ENCODE measurements around the gene R3HDM4.
A peak's percentile ranks its signal among the peaks of the same experiment; 100 is the strongest.

R3HDM4 gene

GRCh38 chr19:942133-942645, 29.2 kb upstream of the R3HDM4 start:
- no CpG with 5 or more reads among the region's 32 CpGs for WGBS (ENCODE audit: extremely low coverage, insufficient coverage, insufficient read length)
- H3K4me1 ChIP-seq (ENCODE audit: control insufficient read depth in 1 of 2, insufficient read depth in 2 of 2, low read length in 2 of 2): peaks cover 40 to 43% of the 10 kb centered on the region in 2 experiments

GRCh38 chr19:941292-942132, 28.5 kb upstream of the R3HDM4 start:
- H3K4me1 ChIP-seq (ENCODE audit: control insufficient read depth in 1 of 2, insufficient read depth in 2 of 2, low read length in 2 of 2): peaks cover 40 to 41% of the 10 kb centered on the region in 2 experiments
- no peak overlapping the region for H3K9ac ChIP-seq (ENCODE audit: low read length)
- no peak overlapping the region for H3K23ac ChIP-seq (ENCODE audit: low read length)
- no peak overlapping the region for H2AFZ ChIP-seq (ENCODE audit: insufficient read depth, low read length, poor library complexity)
- WGBS (ENCODE audit: extremely low coverage, insufficient coverage, insufficient read length): no CpG with 5 or more reads among the region's 45 CpGs
- no peak overlapping the region for H3K4me3 ChIP-seq (ENCODE audit: low read depth, low read length)
- no peak overlapping the region for H4K12ac ChIP-seq (ENCODE audit: low read depth, low read length)
- peaks cover 82 to 84% of the 10 kb centered on the region in 2 experiments for H3K36me3 ChIP-seq (ENCODE audit: control insufficient read depth in 1 of 2, insufficient read depth in 2 of 2, low read length in 2 of 2)
- DNase-seq: no peak
- H2AK5ac ChIP-seq (ENCODE audit: low read length): no peak overlapping the region
- H2BK120ac ChIP-seq (ENCODE audit: insufficient read depth, low read length, poor library complexity): no peak overlapping the region
- H3K14ac ChIP-seq (ENCODE audit: low read length): no peak overlapping the region
- H4K8ac ChIP-seq (ENCODE audit: low read depth, low read length): no peak overlapping the region
- H3K4me2 ChIP-seq (ENCODE audit: low read length): no peak overlapping the region
- H3K18ac ChIP-seq (ENCODE audit: low read length): peak overlapping the region; percentile 22
- peaks cover 61% of the 10 kb centered on the region for H3K79me2 ChIP-seq (ENCODE audit: control insufficient read depth, insufficient read depth, low read length, poor library complexity)
- H3K4ac ChIP-seq (ENCODE audit: low read depth, low read length): peak overlapping the region; percentile 53
- H3K9me3 ChIP-seq (ENCODE audit: insufficient read depth, low read depth, low read length): peaks cover 1% of the 10 kb centered on the region
- H3K27ac ChIP-seq (ENCODE audit: low read depth, low read length): no peak overlapping the region
- H3K79me1 ChIP-seq (ENCODE audit: low read length): peaks cover 11% of the 10 kb centered on the region
- no peak overlapping the region for H2BK12ac ChIP-seq (ENCODE audit: low read length)
- no peak overlapping the region for H2BK5ac ChIP-seq (ENCODE audit: low read depth, low read length, poor library complexity)
- no peaks in the 10 kb centered on the region for H3K27me3 ChIP-seq (ENCODE audit: insufficient read depth, low read length)
- no peak overlapping the region for H4K91ac ChIP-seq (ENCODE audit: low read depth, low read length)

More at GRCh38 chr19:942133-942645, 29.2 kb upstream of the R3HDM4 start:
- no peak overlapping the region for H2AFZ ChIP-seq (ENCODE audit: insufficient read depth, low read length, poor library complexity)
- peaks cover 9% of the 10 kb centered on the region for H3K79me1 ChIP-seq (ENCODE audit: low read length)
- no peak for DNase-seq
- H3K18ac ChIP-seq (ENCODE audit: low read length): no peak overlapping the region
- peaks cover 2% of the 10 kb centered on the region for H3K9me3 ChIP-seq (ENCODE audit: insufficient read depth, low read depth, low read length)
- H4K8ac ChIP-seq (ENCODE audit: low read depth, low read length): no peak overlapping the region
- no peak overlapping the region for H2BK12ac ChIP-seq (ENCODE audit: low read length)
- no peak overlapping the region for H3K4me2 ChIP-seq (ENCODE audit: low read length)
- peaks cover 81 to 85% of the 10 kb centered on the region in 2 experiments for H3K36me3 ChIP-seq (ENCODE audit: control insufficient read depth in 1 of 2, insufficient read depth in 2 of 2, low read length in 2 of 2)
- no peak overlapping the region for H2BK120ac ChIP-seq (ENCODE audit: insufficient read depth, low read length, poor library complexity)
- no peak overlapping the region for H3K27ac ChIP-seq (ENCODE audit: low read depth, low read length)
- no peaks in the 10 kb centered on the region for H3K27me3 ChIP-seq (ENCODE audit: insufficient read depth, low read length)
- H4K12ac ChIP-seq (ENCODE audit: low read depth, low read length): no peak overlapping the region
- H4K91ac ChIP-seq (ENCODE audit: low read depth, low read length): no peak overlapping the region
- H3K4ac ChIP-seq (ENCODE audit: low read depth, low read length): peak overlapping the region; percentile 53
- H3K9ac ChIP-seq (ENCODE audit: low read length): no peak overlapping the region
- H3K79me2 ChIP-seq (ENCODE audit: control insufficient read depth, insufficient read depth, low read length, poor library complexity): peaks cover 60% of the 10 kb centered on the region
- H3K14ac ChIP-seq (ENCODE audit: low read length): no peak overlapping the region
- H3K23ac ChIP-seq (ENCODE audit: low read length): no peak overlapping the region
- H2AK5ac ChIP-seq (ENCODE audit: low read length): no peak overlapping the region
- no peak overlapping the region for H3K4me3 ChIP-seq (ENCODE audit: low read depth, low read length)
- H2BK5ac ChIP-seq (ENCODE audit: low read depth, low read length, poor library complexity): no peak overlapping the region

DNA sequence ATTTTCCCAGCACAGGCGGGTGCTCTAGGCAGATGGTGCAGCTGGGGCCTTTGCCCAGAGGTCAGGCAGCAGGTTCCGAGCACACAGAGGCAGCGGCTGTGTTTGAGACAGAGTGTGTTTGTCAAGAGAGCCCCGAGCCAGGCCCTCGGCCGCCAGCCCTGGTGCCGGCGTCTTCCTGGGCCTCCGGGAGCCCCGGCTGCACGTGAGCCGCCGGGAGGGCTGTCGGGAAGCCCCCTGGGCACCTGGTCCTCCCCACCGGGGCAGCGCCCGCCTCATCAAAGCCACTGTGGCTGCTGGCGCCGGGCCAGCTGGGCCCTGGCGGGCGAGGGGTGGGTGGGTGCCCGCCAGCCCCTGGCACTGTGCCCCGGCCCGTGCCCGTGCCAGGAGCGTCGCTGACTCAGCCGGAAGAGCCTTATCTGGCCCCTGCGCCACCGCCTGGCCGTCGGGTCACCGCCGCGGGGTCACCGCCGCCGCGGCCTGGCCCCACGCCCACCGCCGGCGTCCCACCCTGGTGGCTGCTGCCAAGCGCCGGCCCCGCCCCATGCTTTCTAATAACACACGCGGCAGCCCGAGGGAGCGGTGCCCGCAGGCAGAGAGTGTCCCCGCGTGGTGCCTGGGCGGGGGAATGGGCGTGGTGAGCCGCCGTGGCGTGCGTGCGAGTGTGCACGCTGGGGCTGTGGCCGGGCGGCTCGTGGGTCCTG, 27.7 kb upstream of the R3HDM4 start:
- Histone ChIP-seq H3K4me1 (ENCODE audit: control insufficient read depth in 1 of 2, insufficient read depth in 2 of 2, low read length in 2 of 2) (peaks cover 43% of the 10 kb centered on the region in 2 experiments), H4K8ac (ENCODE audit: low read depth, low read length) (no peak overlapping the region), H3K79me2 (ENCODE audit: control insufficient read depth, insufficient read depth, low read length, poor library complexity) (peaks cover 62% of the 10 kb centered on the region), H2AFZ (ENCODE audit: insufficient read depth, low read length, poor library complexity) (no peak overlapping the region), H4K12ac (ENCODE audit: low read depth, low read length) (no peak overlapping the region), H3K18ac (ENCODE audit: low read length) (peak overlapping the region; percentile 60), H2BK12ac (ENCODE audit: low read length) (no peak overlapping the region), H2AK5ac (ENCODE audit: low read length) (no peak overlapping the region), H3K14ac (ENCODE audit: low read length) (no peak overlapping the region), H4K91ac (ENCODE audit: low read depth, low read length) (no peak overlapping the region), H3K23ac (ENCODE audit: low read length) (no peak overlapping the region), H2BK5ac (ENCODE audit: low read depth, low read length, poor library complexity) (no peak overlapping the region), H3K27ac (ENCODE audit: low read depth, low read length) (peak overlapping the region; percentile 33), H3K4ac (ENCODE audit: low read depth, low read length) (peak overlapping the region; percentile 95), H3K4me2 (ENCODE audit: low read length) (no peak overlapping the region), H3K27me3 (ENCODE audit: insufficient read depth, low read length) (no peaks in the 10 kb centered on the region), H3K36me3 (ENCODE audit: control insufficient read depth in 1 of 2, insufficient read depth in 2 of 2, low read length in 2 of 2) (peaks cover 85 to 89% of the 10 kb centered on the region in 2 experiments), H3K9ac (ENCODE audit: low read length) (no peak overlapping the region), H3K4me3 (ENCODE audit: low read depth, low read length) (no peak overlapping the region), H3K79me1 (ENCODE audit: low read length) (peaks cover 15% of the 10 kb centered on the region), H3K9me3 (ENCODE audit: insufficient read depth, low read depth, low read length) (peaks cover 1% of the 10 kb centered on the region), H2BK120ac (ENCODE audit: insufficient read depth, low read length, poor library complexity) (no peak overlapping the region)
- peak; percentile 47 to 66 for DNase-seq
- no CpG with 5 or more reads among the region's 64 CpGs for WGBS (ENCODE audit: extremely low coverage, insufficient coverage, insufficient read length)

- Histone ChIP-seq H3K4ac (ENCODE audit: low read depth, low read length) (peak overlapping the region; percentile 95), H3K79me2 (ENCODE audit: control insufficient read depth, insufficient read depth, low read length, poor library complexity) (peaks cover 59% of the 10 kb centered on the region), H3K4me3 (ENCODE audit: low read depth, low read length) (no peak overlapping the region), H3K79me1 (ENCODE audit: low read length) (peaks cover 20% of the 10 kb centered on the region), H2BK12ac (ENCODE audit: low read length) (no peak overlapping the region), H2AK5ac (ENCODE audit: low read length) (no peak overlapping the region), H3K4me1 (ENCODE audit: control insufficient read depth in 1 of 2, insufficient read depth in 2 of 2, low read length in 2 of 2) (peaks cover 38 to 40% of the 10 kb centered on the region in 2 experiments), H2BK5ac (ENCODE audit: low read depth, low read length, poor library complexity) (peak overlapping the region; percentile 67), H3K18ac (ENCODE audit: low read length) (peak overlapping the region; percentile 73), H3K27me3 (ENCODE audit: insufficient read depth, low read length) (no peaks in the 10 kb centered on the region), H3K36me3 (ENCODE audit: control insufficient read depth in 1 of 2, insufficient read depth in 2 of 2, low read length in 2 of 2) (peaks cover 84 to 88% of the 10 kb centered on the region in 2 experiments), H3K9me3 (ENCODE audit: insufficient read depth, low read depth, low read length) (peaks cover 1% of the 10 kb centered on the region), H2BK120ac (ENCODE audit: insufficient read depth, low read length, poor library complexity) (peak overlapping the region; percentile 4), H3K27ac (ENCODE audit: low read depth, low read length) (peak overlapping the region; percentile 51), H2AFZ (ENCODE audit: insufficient read depth, low read length, poor library complexity) (peak overlapping the region; percentile 15), H4K91ac (ENCODE audit: low read depth, low read length) (peak overlapping the region; percentile 37), H3K4me2 (ENCODE audit: low read length) (peak overlapping the region; percentile 17), H3K23ac (ENCODE audit: low read length) (no peak overlapping the region), H4K12ac (ENCODE audit: low read depth, low read length) (no peak overlapping the region), H3K9ac (ENCODE audit: low read length) (no peak overlapping the region), H4K8ac (ENCODE audit: low read depth, low read length) (peak overlapping the region; percentile 34), H3K14ac (ENCODE audit: low read length) (peak overlapping the region; percentile 28)
- WGBS (ENCODE audit: extremely low coverage, insufficient coverage, insufficient read length): no CpG with 5 or more reads among the region's 7 CpGs
- no peak for DNase-seq
Observed at GRCh38 chr19:939922-940321, 26.9 kb upstream of the R3HDM4 start.
